Glomerular visceral epithelial cell (primary cell): ENCODE results near the gene DLX5.

Source experiments
- DNase-seq: peaks from one replicate; pipeline ENCODE4 v3.0.0-alpha.2; 2016; ENCODE audit errors: extremely low spot score

The DLX5 gene

GRCh38 chr7:96991546-96992191, 33.0 kb downstream of the DLX5 start:
- no peak for DNase-seq

DNA sequence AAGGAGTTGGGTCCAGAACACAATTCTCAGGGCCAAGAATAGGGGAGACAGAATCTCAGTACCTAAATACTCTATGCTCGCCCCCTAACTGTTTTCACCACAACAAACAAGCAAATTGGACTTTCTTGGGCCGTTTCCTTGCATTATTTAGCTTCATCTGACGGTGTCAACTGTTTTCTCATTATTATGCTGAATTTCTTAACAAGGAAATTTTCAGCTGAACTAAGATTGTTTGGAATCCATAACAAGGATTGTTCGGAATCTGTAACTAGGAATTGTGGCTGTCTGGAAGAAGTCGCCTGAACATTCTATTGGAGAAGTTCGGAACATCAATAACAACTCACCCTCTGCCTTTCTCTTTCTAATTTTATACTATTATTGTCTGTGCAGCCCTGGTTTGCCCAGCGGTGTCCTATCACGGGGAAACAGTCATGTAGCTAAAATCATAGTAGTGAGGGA, 34.7 kb downstream of the DLX5 start:
- no peak for DNase-seq

- no peak for DNase-seq
These were observed 35.3 kb downstream of the DLX5 start for GRCh38 chr7:96989241-96989858.

GRCh38 chr7:96987719-96988118, 36.9 kb downstream of the DLX5 start:
- no peak for DNase-seq

- no peak for DNase-seq
These were observed 37.7 kb downstream of the DLX5 start for GRCh38 chr7:96986901-96987300.

- DNase-seq, result no peak
These were observed 38.6 kb downstream of the DLX5 start for GRCh38 chr7:96985992-96986391.

DNA sequence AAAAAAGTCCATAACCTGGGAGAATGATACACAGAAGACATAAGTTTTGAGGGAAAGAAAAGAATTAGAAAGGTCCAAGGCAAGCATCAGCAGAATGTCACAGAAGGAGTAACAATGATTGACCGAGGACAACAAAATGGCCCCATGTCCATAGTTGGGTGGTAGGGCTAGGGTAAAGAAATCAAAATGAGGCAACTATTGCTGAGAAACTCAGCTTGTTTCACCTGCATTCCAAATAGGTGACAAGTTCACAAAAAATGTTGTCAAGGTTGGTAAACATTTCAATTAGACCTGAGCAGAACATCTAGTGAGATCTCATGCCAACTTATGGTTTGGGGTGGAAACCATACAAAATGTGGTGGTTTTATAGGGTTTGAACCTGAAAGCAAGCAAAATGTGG, 42.0 kb downstream of the DLX5 start:
- no peak for DNase-seq

DNA sequence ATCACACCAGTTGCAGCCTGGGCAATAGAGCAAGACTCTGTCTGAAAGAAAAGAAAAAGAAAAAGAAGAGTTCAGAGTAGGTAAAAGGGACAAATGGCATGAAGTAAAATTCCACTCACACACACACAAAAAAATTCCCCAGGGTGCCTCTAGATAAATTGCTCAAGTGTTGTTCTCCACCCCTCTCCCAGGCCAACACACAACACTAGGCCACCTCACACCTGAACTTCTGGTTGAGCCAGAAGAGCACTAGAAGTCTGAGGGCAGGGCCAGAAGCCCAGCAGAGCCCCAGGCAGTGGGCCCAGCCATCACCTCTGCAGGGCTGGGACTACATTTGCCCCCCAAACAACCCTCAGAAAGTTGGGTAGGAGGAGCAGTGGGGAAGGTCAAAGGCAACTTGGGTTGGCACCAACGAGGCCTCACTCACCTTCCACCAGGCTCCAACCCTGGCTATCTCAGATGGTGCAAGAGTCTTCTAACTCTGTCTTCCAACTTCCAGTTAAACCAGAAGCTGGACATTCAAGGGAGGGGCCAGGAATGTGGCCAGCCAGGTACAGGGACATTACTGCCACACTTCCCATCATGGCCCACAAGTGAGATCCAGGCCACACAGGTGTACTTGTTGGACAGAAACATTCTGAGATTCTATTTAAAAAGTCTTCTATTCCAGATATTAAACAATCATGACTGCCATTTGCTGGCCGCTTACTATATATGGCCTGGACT, 44.9 kb downstream of the DLX5 start:
- no peak for DNase-seq

- no peak for DNase-seq
These were observed 47.2 kb downstream of the DLX5 start for GRCh38 chr7:96977445-96977844.

DNA sequence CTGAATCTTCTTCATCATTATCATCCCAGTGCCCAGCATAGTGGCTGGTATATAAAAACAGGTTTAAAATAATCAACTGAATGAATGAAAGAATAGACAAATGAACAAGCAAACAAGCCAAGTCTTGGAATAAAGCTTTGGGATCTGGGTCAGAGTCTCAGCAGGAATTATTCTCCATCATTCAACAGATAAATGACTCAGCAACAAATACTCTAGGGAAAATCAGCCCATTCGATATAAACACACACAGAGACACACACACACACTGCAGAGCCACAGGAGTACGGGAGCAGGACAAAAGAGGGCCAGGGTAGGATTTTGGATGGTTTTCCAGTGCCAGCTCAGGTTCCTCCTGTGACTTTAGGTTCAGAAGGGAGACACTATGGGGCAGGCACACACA, 48.5 kb downstream of the DLX5 start:
- no peak for DNase-seq

- DNase-seq, result no peak
These were observed 50.6 kb downstream of the DLX5 start for GRCh38 chr7:96973986-96974385.

- DNase-seq, result no peak
These were observed 53.9 kb downstream of the DLX5 start for GRCh38 chr7:96970739-96971138.
